DMS153 treated with DMSO at 0.1 percent for 48 hours (cell line): ENCODE measurements around the gene HES1.

Experiments
- DNase-seq: peaks from one replicate; lab custom pipeline; 2025; ENCODE audit not compliant: unreplicated experiment; lab: John Stamatoyannopoulos, UW

Gene HES1

GRCh38 chr3:194101592-194102432 is 34.1 kb upstream of the HES1 start:
- no peak for DNase-seq

- DNase-seq: no peak
Observed at GRCh38 chr3:194102436-194102835, 33.5 kb upstream of the HES1 start.

- no peak for DNase-seq
Observed at GRCh38 chr3:194103505-194103904, 32.4 kb upstream of the HES1 start.

DNA sequence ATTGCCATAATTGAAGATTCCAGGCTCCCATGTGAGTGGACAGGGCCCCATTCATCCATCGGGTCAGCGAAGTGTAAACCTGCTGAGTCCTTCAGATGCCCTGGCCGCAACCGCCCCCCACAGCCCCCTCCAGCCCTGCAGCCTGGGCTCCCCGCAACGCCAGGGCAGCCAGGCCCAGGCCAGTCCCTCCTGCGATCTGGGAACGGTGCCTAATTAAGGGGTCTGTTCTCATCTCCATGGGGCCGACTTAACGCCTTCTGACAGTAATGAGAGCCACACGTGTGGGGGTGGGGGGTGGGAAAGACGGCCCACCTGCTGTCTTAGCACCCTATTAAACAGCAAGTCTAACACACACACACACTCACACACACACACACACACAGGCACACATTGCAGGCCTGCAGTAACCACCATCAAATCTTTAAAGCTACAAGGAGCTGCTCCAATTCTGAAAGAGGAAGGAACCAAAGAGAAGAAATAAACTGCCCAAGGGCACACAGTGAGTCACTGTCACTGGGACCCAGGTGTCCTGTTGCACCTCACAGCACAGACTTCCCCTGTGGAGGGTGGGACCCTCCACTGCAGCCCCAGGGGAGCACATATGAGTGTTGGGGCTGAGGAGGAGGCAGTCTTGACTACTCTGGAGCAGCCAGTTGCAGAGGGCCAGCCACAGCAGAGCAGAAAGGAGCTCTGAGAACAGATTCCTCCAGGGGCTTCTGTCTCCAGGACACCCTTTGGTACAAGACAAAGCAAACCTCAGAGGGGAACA is 31.8 kb upstream of the HES1 start:
- DNase-seq: no peak

- DNase-seq: no peak
Observed at GRCh38 chr3:194105292-194105691, 30.7 kb upstream of the HES1 start.

DNA sequence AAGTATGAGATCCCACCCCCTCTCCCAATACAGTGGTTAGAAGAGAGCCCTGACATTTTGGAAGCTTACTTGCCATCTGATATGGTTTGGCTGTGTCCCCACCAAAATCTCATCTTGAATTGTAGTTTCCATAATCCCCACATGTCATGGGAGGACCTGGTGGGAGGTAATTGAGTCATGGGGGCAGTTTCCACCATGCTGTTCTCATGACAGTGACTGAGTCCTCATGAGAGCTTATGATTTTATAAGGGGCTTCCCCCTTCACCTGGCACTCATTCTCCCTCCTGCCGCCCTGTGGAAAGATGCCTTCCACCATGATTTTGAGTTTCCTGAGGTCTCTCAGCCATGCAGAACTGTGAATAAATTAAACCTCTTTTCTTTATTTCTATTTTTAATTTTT is 28.8 kb upstream of the HES1 start:
- no peak for DNase-seq

GRCh38 chr3:194109192-194109863 is 26.6 kb upstream of the HES1 start:
- no peak for DNase-seq

GRCh38 chr3:194110483-194110882 is 25.5 kb upstream of the HES1 start:
- no peak for DNase-seq

- DNase-seq: no peak
Observed at GRCh38 chr3:194111336-194111735, 24.6 kb upstream of the HES1 start.

GRCh38 chr3:194112120-194113106 is 23.5 kb upstream of the HES1 start:
- peak; percentile 78 for DNase-seq

DNA sequence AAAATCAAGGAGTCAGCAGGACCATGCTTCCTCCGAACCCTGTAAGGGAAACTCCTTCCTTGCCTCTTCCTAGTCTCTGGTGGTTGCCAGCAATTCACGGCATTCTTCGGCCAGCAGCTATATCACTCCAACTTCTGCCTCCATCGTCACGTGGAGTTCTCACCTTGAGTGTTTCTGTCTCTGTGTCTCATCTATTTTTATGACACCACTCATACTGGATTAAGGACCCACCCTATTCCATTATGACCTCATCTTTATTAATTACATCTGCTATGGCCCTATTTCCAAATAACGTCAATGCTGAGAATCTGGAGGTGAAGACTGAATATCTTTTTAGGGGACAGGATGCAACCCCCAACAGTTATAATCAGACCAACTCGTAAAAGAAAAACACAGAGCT is 21.8 kb upstream of the HES1 start:
- no peak for DNase-seq

- DNase-seq: no peak
Observed at GRCh38 chr3:194117104-194117845, 18.7 kb upstream of the HES1 start.

DNA sequence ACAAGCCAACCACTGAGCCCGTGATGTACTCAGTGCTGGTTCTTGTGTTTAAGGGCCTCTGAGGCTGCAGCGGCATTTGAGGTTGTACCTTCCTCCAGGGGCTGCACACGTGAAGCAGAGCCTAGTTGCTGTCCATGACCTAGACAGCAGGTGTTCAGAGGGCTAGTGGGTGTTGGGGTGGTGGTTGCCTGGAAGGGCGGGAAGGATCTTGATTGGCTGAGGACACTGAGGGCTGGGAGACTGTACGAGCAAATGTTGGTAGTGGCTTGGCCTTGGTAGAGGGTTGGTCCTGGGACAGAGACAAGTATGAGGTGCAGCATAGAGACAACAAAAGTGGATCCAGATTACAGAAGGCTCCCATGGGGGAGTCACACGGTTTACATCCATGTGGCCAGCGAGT is 17.0 kb upstream of the HES1 start:
- DNase-seq: no peak

GRCh38 chr3:194119831-194120590 is 15.9 kb upstream of the HES1 start:
- DNase-seq: no peak

GRCh38 chr3:194120789-194121770 is 14.9 kb upstream of the HES1 start:
- no peak for DNase-seq

GRCh38 chr3:194121891-194122631 is 13.9 kb upstream of the HES1 start:
- no peak for DNase-seq

- no peak for DNase-seq
Observed at GRCh38 chr3:194123726-194124125, 12.2 kb upstream of the HES1 start.
